ENCODE data around the gene APLF.

GRCh38 chr2:68627615-68628014 is 160.2 kb downstream of the APLF start:
- TF ChIP-seq ZNF384 (IDR thresholded peaks at IDR 0.05) (no peak), TARDBP (IDR thresholded peaks at IDR 0.05) (no peak), ELF4 (IDR thresholded peaks at IDR 0.05) (no peak), FOXM1 (IDR thresholded peaks at IDR 0.05; ENCODE audit: borderline replicate concordance) (no peak), ARNT (IDR thresholded peaks at IDR 0.05) (no peak), SUZ12 (IDR thresholded peaks at IDR 0.05) (no peak), FOXK2 (IDR thresholded peaks at IDR 0.05) (no peak), SP1 (IDR thresholded peaks at IDR 0.05) (no peak)
